H1 (cell line): ENCODE data around the gene WDFY4.

ENCODE experiments used
- CBX8 ChIP-seq: fragments of 300-800, 300-1000 bp; sonication (generic); IDR thresholded peaks from 2 replicates; pipeline ENCODE4 v1.7.1; 2016; ENCODE audit warnings: low read depth, low read length, borderline replicate concordance
- EZH2 ChIP-seq: fragments of 200-600 bp; sonication (generic); IDR thresholded peaks from 2 replicates; pipeline ENCODE4 v1.7.1; 2012; ENCODE audit warnings: low read depth, mild to moderate bottlenecking, moderate library complexity, low read length, inconsistent platforms; ENCODE audit not compliant: severe bottlenecking
- GTF2F1 ChIP-seq: IDR thresholded peaks from 2 replicates; pipeline ENCODE4 v1.6.1; 2012; ENCODE audit warnings: low read depth, low read length, improper control_type of control experiment, borderline replicate concordance
- HDAC2 ChIP-seq, 2 experiments: fragments of 300-600 bp in 1 of 2; sonication (generic) in 1 of 2; IDR thresholded peaks; 2 replicates each; pipeline ENCODE4 v1.6.1; 2011 to 2012; ENCODE audit warnings: low read depth in 2 of 2, low read length in 2 of 2, mild to moderate bottlenecking in 2 of 2, moderate library complexity in 2 of 2, borderline replicate concordance in 1 of 2, inconsistent platforms in 1 of 2
- POLR2A ChIP-seq, 2 experiments: IDR thresholded peaks; 1 replicate in 1 of 2; 2 replicates in 1 of 2; pipeline ENCODE4 v1.6.1; 2011; ENCODE audit warnings: low read depth in 2 of 2, low read length in 2 of 2, mild to moderate bottlenecking in 2 of 2; ENCODE audit errors: control extremely low read depth in 1 of 2
- POLR2AphosphoS5 ChIP-seq: IDR thresholded peaks from 2 replicates; pipeline ENCODE4 v1.6.1; 2011; ENCODE audit warnings: low read depth, low read length
- POU5F1 ChIP-seq: IDR thresholded peaks from 2 replicates; pipeline ENCODE4 v1.6.1; 2011; ENCODE audit warnings: low read depth, mild to moderate bottlenecking, low read length, moderate library complexity
- RAD21 ChIP-seq, 2 experiments: IDR thresholded peaks in 1 of 2; conservative IDR thresholded peaks in 1 of 2; 2 replicates each; pipeline ENCODE4 v1.6.1; 2011; ENCODE audit warnings: low read depth in 2 of 2, low read length in 2 of 2, improper control_type of control experiment in 1 of 2, inconsistent platforms in 1 of 2, mild to moderate bottlenecking in 1 of 2, moderate library complexity in 1 of 2
- SP1 ChIP-seq: IDR thresholded peaks from 2 replicates; pipeline ENCODE4 v1.6.1; 2011; ENCODE audit warnings: low read depth, low read length
- SUZ12 ChIP-seq: fragments of 200-600 bp; sonication (generic); IDR thresholded peaks from 2 replicates; pipeline ENCODE4 v1.6.1; 2012; ENCODE audit warnings: mild to moderate bottlenecking, inconsistent platforms, low read length, moderate library complexity, mixed read lengths
- YY1 ChIP-seq: IDR thresholded peaks from 2 replicates; pipeline ENCODE4 v1.6.1; 2011; ENCODE audit warnings: low read depth, mild to moderate bottlenecking, low read length
- TF ChIP-seq, protein P1 (sequence below): IDR thresholded peaks from 2 replicates; pipeline ENCODE4 v1.6.1; 2011; ENCODE audit warnings: low read depth, mild to moderate bottlenecking, low read length; ENCODE audit not compliant: insufficient read depth
- TF ChIP-seq, protein P2 (sequence below), 3 experiments: IDR thresholded peaks; 1 replicate in 2 of 3; 2 replicates in 1 of 3; pipeline versions ENCODE4 v1.5.1 to v1.6.1; 2011; ENCODE audit warnings: low read length in 3 of 3, mild to moderate bottlenecking in 3 of 3, inconsistent platforms in 2 of 3, low read depth in 1 of 3, moderate library complexity in 1 of 3; ENCODE audit not compliant: insufficient read depth in 1 of 3; ENCODE audit errors: control extremely low read depth in 1 of 3
- TF ChIP-seq, protein P3 (sequence below): IDR thresholded peaks from 2 replicates; pipeline ENCODE4 v1.6.1; 2012; ENCODE audit warnings: inconsistent platforms

DNA sequence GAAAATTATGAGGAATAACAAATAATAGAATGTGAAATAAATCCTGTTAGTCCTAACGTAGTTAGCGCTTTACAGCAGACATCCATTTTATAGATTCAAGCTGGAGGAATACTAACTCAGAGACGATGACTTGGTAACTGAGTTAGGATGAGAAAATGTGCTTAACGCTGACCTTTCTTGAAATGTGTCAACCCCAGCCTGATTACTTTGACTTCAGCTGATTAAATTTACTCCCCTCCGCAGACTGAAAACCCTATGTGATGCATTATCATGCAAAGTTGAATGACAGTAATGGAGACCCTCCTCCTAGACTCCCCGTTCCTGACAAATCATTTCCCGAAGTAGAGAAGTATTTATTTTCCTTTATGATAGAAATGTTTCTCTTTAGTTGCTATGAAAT, 54.5 kb downstream of the WDFY4 start:
- no peak for TF ChIP-seq EZH2
- no peak for TF ChIP-seq SUZ12
- TF ChIP-seq, protein P1, sequence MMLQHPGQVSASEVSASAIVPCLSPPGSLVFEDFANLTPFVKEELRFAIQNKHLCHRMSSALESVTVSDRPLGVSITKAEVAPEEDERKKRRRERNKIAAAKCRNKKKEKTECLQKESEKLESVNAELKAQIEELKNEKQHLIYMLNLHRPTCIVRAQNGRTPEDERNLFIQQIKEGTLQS = no peak
- no peak for TF ChIP-seq POU5F1
- TF ChIP-seq, protein P2, sequence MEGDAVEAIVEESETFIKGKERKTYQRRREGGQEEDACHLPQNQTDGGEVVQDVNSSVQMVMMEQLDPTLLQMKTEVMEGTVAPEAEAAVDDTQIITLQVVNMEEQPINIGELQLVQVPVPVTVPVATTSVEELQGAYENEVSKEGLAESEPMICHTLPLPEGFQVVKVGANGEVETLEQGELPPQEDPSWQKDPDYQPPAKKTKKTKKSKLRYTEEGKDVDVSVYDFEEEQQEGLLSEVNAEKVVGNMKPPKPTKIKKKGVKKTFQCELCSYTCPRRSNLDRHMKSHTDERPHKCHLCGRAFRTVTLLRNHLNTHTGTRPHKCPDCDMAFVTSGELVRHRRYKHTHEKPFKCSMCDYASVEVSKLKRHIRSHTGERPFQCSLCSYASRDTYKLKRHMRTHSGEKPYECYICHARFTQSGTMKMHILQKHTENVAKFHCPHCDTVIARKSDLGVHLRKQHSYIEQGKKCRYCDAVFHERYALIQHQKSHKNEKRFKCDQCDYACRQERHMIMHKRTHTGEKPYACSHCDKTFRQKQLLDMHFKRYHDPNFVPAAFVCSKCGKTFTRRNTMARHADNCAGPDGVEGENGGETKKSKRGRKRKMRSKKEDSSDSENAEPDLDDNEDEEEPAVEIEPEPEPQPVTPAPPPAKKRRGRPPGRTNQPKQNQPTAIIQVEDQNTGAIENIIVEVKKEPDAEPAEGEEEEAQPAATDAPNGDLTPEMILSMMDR (IDR thresholded peaks at IDR 0.05; ENCODE audit: control extremely low read depth in 1 of 3, insufficient read depth in 1 of 3, low read depth in 1 of 3, low read length in 3 of 3) = no peak
- TF ChIP-seq, protein P3, sequence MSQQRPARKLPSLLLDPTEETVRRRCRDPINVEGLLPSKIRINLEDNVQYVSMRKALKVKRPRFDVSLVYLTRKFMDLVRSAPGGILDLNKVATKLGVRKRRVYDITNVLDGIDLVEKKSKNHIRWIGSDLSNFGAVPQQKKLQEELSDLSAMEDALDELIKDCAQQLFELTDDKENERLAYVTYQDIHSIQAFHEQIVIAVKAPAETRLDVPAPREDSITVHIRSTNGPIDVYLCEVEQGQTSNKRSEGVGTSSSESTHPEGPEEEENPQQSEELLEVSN = no peak
- no peak for TF ChIP-seq SP1
- TF ChIP-seq POLR2AphosphoS5 = no peak
- no peak for TF ChIP-seq HDAC2 (IDR thresholded peaks at IDR 0.05; ENCODE audit: borderline replicate concordance in 1 of 2, low read depth in 2 of 2, low read length in 2 of 2)
- no peak for TF ChIP-seq GTF2F1
- no peak for TF ChIP-seq POLR2A (IDR thresholded peaks at IDR 0.05; ENCODE audit: control extremely low read depth in 1 of 2, low read depth in 2 of 2, low read length in 2 of 2)
- no peak for TF ChIP-seq YY1
- no peak for TF ChIP-seq RAD21 (IDR thresholded peaks at IDR 0.05 in 1 of 2, conservative IDR thresholded peaks at IDR 0.05 in 1 of 2; ENCODE audit: low read depth in 2 of 2, low read length in 2 of 2)
- TF ChIP-seq CBX8 = no peak
